Dedifferentiated amniotic fluid mesenchymal stem cell (primary cell): Measurements from ENCODE around the gene DVL3.

Source experiments
- DNase-seq: peaks from one replicate; pipeline ENCODE4 v3.0.0-alpha.2; 2016; ENCODE audit errors: extremely low spot score

Gene DVL3

GRCh38 chr3:184176377-184177330, 21.5 kb downstream of the DVL3 start:
- DNase-seq: peak; percentile 81

- DNase-seq: peak; percentile 32
These were observed 22.2 kb downstream of the DVL3 start for GRCh38 chr3:184177331-184177731.

DNA sequence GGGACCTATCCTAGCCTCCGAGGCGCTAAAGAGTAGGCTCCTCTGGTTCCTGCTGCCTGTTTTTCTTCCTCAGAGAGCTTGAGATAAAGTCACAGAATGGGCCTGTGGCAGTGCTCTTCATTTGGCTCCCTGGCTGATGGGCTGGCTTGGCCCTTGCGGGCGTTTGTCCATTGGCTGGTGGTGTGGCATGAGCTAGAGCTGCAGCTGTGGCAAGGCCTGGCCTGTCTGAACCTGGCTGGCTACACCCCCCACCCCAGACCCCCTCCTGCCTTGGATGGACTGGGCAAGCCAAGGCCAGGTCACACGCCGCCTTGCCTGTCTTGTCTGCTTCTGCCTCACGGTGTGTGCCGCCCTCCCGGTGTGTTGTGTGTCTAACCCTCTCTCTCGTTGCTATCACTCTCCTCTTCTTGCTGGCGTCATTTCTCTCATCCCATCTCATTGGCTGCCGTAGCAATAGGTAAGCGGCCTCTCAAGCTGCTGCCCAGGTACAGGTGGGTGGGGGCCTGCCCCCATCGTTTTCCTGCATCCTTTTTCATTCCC, 22.7 kb downstream of the DVL3 start:
- no peak for DNase-seq

DNA sequence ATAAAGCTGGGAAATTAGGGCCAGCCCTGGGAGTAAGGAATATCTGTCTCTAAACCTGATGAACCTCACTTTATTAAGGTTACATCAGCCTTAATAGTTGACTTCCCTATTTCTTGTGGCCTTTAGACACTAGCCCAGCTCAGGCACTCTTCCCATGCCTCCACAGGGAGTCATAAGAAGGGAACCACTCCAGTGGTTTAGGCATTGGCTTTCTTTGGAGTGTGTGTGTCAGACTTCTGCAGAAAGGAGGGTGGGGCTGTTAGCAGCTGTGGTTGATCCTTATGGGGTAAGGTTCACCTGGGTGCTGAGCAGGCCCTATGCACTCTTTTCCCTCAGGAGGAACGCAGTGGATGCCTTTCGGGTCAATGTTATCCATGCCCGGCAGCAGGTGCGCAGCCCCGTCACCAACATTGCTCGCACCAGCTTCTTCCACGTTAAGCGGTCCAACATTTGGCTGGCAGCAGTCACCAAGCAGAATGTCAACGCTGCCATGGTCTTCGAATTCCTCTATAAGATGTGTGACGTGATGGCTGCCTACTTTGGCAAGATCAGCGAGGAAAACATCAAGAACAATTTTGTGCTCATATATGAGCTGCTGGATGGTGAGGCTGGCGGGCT, 23.5 kb downstream of the DVL3 start:
- no peak for DNase-seq

GRCh38 chr3:184180165-184180564, 25.0 kb downstream of the DVL3 start:
- DNase-seq: no peak

DNA sequence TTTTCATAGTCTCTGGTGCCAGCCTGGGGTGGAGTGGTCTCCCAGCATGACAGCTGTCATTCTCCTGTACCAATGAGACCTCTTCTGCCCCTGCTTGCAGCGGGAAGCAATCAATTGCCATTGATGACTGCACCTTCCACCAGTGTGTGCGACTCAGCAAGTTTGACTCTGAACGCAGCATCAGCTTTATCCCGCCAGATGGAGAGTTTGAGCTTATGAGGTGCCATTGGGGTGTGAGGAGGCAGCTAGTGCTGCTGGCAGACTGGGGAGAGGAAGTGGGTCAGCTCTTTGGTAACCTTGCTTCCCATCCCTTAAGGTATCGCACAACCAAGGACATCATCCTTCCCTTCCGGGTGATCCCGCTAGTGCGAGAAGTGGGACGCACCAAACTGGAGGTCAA, 26.4 kb downstream of the DVL3 start:
- no peak for DNase-seq

- no peak for DNase-seq
These were observed 28.5 kb downstream of the DVL3 start for GRCh38 chr3:184183679-184184078.

DNA sequence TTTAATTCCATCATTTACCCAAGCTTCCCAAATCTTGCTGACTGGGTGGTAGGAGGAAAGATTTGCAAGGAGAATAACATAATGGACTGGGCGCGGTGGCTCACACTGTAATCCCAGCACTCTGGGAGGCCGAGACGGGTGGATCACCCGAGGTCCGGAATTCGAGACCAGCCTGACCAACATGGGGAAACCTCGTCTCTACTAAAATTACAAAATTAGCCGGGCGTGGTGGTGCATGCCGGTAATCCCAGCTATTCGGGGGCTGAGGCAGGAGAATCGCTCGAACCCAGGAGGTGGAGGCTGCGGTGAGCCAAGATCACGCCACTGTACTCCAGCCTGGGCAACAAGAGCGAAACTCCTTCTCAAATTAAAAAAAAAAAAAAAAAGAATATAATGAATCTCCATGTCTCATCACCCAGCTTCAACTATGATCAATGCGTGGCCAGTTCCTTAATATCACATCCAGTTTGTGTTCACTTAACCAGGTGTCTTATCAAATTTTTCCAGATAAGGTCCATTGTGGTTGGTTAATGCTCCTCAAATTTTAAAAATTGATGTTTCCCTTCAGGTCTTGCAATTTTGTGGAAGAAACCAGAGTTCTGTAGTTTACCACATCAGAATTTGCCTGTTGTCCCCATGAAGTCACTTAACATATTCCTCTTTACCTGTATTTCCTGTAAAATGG, 29.5 kb downstream of the DVL3 start:
- no peak for DNase-seq

DNA sequence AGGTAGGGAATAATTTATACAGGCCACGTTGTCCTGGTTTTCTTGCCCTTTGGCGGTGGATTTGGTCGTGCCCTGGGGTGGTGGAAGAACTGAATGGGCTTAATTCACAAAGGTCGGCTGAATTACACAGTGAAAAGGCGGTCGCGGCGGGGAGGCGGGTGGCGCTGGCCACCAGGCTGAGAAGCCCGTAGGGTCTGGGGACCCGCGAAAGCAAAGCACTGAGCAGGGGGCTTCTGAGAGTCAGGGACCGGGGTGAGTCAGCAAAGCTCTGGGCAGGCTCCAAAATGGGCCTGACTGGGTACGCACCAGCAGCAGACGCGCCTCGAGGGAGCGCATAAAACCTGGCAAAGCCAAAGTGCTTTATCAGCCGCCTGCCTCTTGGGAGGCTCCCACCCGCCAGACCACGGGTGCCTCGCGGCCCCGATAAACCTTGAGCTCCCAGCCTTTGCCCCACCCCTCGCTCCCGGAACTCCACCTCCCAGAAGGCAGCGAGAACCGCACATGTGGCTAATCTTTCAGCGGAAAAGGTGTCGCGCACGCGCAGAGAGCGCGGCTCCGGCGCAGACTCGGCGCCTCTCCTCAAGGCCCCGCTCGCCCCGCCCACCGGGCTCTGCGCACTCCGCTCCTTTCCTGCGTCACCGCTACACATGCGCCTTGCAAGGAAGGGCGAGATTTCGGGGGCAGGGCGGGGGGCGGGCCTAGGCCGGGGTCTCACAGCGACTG, 30.4 kb downstream of the DVL3 start:
- DNase-seq: peak; percentile 98

DNA sequence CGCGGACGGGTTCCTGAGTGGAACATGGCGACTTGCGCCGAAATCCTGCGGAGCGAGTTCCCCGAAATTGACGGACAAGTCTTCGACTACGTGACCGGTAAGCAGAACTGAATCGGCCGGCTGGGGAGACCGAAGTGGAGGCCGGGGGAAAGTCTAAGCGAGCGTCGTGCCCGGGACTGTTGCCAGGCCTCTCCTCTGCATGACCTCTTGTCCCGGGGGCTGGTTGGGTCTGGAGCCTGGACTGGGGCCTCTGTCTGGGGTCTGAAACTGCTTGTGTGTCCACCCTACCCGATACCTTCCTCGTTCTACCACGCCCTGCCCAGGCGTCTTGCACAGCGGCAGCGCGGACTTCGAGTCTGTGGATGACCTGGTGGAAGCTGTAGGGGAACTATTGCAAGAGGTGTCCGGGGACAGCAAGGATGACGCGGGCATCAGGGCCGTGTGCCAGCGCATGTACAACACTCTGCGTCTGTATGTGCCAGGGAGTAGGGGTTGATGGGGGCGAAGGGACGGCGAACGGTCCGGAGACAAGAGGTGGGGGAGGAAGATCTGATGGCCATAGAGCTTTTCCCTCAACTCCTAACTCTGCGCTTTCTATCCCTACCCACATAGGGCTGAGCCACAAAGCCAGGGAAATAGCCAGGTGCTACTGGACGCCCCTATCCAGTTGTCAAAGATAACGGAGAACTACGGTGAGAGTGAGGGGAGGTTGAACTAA, 31.2 kb downstream of the DVL3 start, which contains the start of gene ABCF3:
Gene ABCF3 (plus strand): TSS at position 16 of the 718 bp plus-strand sequence. CDS start 9 bp downstream, at position 25.
- DNase-seq: no peak

DNA sequence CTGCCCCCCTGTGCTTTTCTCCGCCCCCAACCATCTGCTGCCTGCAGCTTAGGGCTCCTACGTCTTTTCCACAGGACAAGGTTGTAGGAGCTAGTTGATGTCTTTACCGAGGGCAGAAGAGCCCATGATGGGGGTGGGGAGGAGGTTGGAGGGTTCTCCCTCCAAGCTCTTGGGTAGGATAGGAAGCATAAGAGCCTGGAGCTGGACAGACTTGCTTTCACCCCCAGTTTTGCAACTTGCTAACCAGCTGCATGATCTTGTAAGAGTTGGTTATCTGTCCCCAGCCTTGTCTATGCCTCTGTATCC, 31.7 kb downstream of the DVL3 start:
- no peak for DNase-seq

GRCh38 chr3:184188080-184188479, 32.9 kb downstream of the DVL3 start:
- DNase-seq: no peak

- no peak for DNase-seq
These were observed 34.2 kb downstream of the DVL3 start for GRCh38 chr3:184189421-184189820.

GRCh38 chr3:184192889-184193288, 37.7 kb downstream of the DVL3 start:
- no peak for DNase-seq

DNA sequence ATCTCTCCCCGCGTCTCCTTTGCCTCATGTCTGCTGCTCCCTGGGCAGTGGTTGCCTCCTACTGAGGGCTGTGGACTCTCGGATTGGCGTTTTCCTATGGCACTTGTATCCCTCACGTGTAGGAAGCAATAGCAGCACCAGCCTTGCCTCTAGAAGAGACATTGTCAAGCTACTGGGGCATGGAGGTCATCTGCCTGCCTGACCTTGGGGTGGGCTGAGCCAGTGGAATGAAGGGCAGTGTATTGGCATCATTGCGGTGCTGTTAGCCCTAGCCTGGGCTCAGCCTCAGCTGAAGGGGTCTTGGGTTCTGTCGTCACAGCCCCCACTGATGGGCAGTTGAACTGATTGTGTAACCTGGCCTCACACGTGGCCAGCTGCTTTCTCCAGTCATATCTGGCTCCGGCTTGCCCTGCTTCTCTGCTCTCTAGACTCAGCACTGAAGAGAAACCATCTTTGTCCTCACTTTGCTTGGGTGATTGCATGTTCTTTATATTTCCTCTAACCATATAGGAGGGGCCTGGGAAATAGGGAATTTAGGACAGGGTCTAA, 38.9 kb downstream of the DVL3 start:
- DNase-seq: no peak

DNA sequence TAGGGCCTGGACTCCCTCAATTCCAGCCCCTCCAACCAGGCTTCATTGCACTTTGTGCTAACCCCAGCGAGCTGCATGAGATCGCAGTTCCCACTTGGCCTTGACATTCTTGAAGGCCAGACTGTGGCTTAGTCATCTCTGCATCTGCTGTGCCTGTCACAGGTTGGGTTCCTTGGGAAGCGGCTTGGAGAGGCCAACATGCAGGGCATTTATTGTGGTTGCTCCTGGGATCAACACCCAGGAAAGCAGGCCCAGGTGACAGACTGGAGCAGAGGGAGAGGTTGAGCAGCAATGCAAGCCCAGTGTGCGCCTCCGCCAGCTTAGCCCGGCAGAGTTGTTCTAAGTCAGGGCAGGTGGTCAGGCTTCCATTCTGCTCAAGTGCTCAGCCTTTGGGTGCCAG, 41.4 kb downstream of the DVL3 start:
- no peak for DNase-seq

GRCh38 chr3:184198509-184198908, 43.3 kb downstream of the DVL3 start:
- DNase-seq: no peak

GRCh38 chr3:184200825-184201224, 45.6 kb downstream of the DVL3 start:
- no peak for DNase-seq

DNA sequence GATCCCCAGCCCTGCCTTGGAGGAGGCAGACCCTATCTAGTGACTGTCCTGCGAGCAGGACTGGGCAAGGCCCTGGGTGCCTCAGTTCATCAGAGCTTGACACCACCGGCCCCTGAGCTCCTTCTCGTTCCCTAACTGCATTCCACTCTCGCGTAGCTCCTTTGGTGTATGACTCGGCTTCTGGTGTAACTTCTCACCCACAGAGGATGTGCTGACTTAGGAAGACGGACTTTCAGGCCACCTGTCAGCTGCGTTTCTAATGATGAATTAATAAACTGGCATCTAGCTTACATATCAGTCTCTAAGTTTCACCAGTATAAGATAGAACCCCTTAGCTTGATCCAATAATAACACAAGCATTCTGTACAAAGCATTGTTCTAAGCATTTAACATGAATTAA, 48.3 kb downstream of the DVL3 start:
- DNase-seq: no peak

DNA sequence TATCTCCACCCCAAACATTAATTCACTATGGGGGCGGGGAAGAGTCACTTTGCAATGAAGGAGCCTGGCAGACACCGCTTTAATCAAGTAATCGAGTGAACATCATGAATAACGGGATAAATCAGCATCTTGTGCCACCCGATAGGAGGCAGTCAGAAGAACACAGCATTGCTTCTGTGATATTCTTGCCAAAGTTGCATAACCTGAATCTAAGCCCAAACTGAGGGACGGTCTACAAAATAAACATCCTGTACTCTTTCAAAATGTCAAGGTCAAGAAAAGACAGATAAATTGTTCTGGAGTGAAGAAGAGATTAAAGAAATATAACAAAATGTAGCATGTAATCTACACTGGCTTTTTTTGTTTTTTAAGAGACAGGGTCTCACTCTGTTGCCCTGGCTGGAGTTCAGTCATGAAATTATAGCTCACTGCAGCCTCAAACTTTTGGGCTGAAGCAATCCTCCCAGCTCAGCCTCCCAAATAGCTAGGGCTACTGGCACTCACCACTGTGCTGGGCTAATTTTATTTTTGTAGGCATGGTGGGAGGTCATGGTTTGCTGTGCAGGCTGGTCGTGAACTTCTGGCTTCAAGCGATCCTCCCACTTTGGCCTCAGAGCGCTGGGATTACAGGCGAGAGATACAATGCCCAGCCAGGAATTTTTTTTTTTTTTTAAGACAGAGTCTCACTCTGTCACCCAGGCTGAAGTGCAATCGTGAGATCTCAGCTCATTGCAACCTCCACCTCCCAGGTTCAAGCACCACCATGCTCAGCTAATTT, 54.2 kb downstream of the DVL3 start:
- DNase-seq: no peak
